ENCODE measurements around the gene NUP42.

DNA sequence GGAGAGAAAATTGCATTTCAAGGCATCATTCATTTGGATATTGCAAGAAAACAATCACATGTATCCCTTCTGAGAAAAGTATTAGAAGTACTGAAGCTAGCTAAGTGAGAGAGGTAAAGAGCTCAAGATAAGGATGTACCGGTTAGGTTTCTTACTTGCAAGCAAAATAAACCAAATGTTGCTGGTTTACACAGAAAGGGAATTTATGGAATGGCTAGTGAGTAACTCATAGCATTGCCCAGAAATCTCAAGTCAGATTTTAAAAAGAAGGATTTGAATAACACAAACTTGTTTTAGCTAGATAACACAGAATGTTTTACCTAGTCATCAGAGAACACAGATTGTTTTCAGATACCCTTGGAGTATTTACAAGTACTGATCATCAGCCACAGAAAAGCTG is 45.6 kb upstream of the NUP42 start:
- TF ChIP-seq KDM4B (CRISPR knock-in tag; IDR thresholded peaks at IDR 0.05) (no peak), FOXK2 (IDR thresholded peaks at IDR 0.05) (no peak), POLR2AphosphoS5 (IDR thresholded peaks at IDR 0.05; ENCODE audit: low read depth, low read length) (no peak), FIP1L1 (IDR thresholded peaks at IDR 0.05; ENCODE audit: borderline replicate concordance, insufficient read depth, low read depth, low read length) (no peak)
- TF ChIP-seq, protein P1, sequence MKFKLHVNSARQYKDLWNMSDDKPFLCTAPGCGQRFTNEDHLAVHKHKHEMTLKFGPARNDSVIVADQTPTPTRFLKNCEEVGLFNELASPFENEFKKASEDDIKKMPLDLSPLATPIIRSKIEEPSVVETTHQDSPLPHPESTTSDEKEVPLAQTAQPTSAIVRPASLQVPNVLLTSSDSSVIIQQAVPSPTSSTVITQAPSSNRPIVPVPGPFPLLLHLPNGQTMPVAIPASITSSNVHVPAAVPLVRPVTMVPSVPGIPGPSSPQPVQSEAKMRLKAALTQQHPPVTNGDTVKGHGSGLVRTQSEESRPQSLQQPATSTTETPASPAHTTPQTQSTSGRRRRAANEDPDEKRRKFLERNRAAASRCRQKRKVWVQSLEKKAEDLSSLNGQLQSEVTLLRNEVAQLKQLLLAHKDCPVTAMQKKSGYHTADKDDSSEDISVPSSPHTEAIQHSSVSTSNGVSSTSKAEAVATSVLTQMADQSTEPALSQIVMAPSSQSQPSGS (CRISPR knock-in tag; IDR thresholded peaks at IDR 0.05), result no peak
- TF ChIP-seq, protein P2, sequence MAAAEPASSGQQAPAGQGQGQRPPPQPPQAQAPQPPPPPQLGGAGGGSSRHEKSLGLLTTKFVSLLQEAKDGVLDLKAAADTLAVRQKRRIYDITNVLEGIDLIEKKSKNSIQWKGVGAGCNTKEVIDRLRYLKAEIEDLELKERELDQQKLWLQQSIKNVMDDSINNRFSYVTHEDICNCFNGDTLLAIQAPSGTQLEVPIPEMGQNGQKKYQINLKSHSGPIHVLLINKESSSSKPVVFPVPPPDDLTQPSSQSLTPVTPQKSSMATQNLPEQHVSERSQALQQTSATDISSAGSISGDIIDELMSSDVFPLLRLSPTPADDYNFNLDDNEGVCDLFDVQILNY (CRISPR knock-in tag; conservative IDR thresholded peaks at IDR 0.05), result no peak

Measured in HepG2 (cell line).